HepG2 (cell line): Measurements from ENCODE around the gene CSKMT. TPM values are rescaled to one million over a fixed set of nuclear protein-coding genes. Genes with fewer than 3 reads are reported as not detected.

Experiments
- GTF2F1 ChIP-seq: fragments of 150-350 bp; IDR thresholded peaks from 2 replicates; pipeline ENCODE4 v1.6.1; 2014; ENCODE audit warnings: low read length
- IRX3 ChIP-seq: sonication (generic); formaldehyde crosslinking; IDR thresholded peaks from 2 replicates; pipeline ENCODE4 v1.8.1; 2023; ENCODE audit warnings: mild to moderate bottlenecking, low read depth, missing genetic modification reagents, borderline replicate concordance
- MEF2D ChIP-seq: sonication (generic); formaldehyde crosslinking; IDR thresholded peaks from 2 replicates; pipeline ENCODE4 v1.5.1; 2020; ENCODE audit warnings: mild to moderate bottlenecking, missing genetic modification reagents
- RELA ChIP-seq: sonication (generic); formaldehyde crosslinking; IDR thresholded peaks from 2 replicates; pipeline ENCODE4 v1.4.0; 2020; ENCODE audit warnings: missing genetic modification reagents
- SOX5 ChIP-seq: IDR thresholded peaks from 2 replicates; pipeline ENCODE4 v1.6.1; 2016; ENCODE audit warnings: borderline replicate concordance
- YY1 ChIP-seq: IDR thresholded peaks from 2 replicates; pipeline ENCODE4 v1.6.1; 2011; ENCODE audit warnings: low read length, low read depth, moderate library complexity, mild to moderate bottlenecking; ENCODE audit not compliant: insufficient read depth, insufficient replicate concordance
- ZBTB20 ChIP-seq: sonication (generic); formaldehyde crosslinking; IDR thresholded peaks from 2 replicates; pipeline ENCODE4 v1.8.1; 2023; ENCODE audit warnings: missing genetic modification reagents, low read depth, mild to moderate bottlenecking, borderline replicate concordance
- ZFP37 ChIP-seq: sonication (generic); formaldehyde crosslinking; IDR thresholded peaks from 2 replicates; pipeline ENCODE4 v1.4.0; 2020; ENCODE audit warnings: missing genetic modification reagents, borderline replicate concordance
- ZNF33B ChIP-seq: sonication (generic); formaldehyde crosslinking; IDR thresholded peaks from 2 replicates; pipeline ENCODE4 v1.5.1; 2020; ENCODE audit warnings: mild to moderate bottlenecking, missing genetic modification reagents
- ZNF777 ChIP-seq: sonication (generic); formaldehyde crosslinking; IDR thresholded peaks from 2 replicates; pipeline ENCODE4 v1.4.0; 2020; ENCODE audit warnings: missing genetic modification reagents
- polyA plus RNA-seq, 8 experiments: library from polyadenylated mRNA; depleted of rRNA in 3 of 8; stranded (reverse) in 7 of 8; unstranded in 1 of 8; fragments of >200 nt; fragmentation: Illumina TruSeq in 4 of 8; extraction: Trizol in 4 of 8; gene quantifications; 2 replicates each; pipeline versions ENCODE4 v1.2.1 to v1.2.3, GENCODE V29; 2011 to 2016; ENCODE audit warnings: low read depth in 4 of 8, missing spikeins in 1 of 8, mixed read lengths in 1 of 8; ENCODE audit not compliant: insufficient read depth in 1 of 8
- total RNA-seq, 5 experiments: library from RNA; depleted of rRNA; stranded (reverse); fragments of >200 nt; fragmentation: Illumina TruSeq; extraction: Trizol; gene quantifications; 2 replicates each; pipeline ENCODE4 v1.2.3, GENCODE V29; 2016; ENCODE audit warnings: low read depth in 1 of 5
- TF ChIP-seq, protein P1 (sequence below): IDR thresholded peaks from 2 replicates; pipeline ENCODE4 v1.4.0; 2020; ENCODE audit warnings: mild to moderate bottlenecking, missing genetic modification reagents
- TF ChIP-seq, protein P2 (sequence below): sonication (generic); formaldehyde crosslinking; IDR thresholded peaks from 2 replicates; pipeline ENCODE4 v1.5.0; 2020; ENCODE audit warnings: mild to moderate bottlenecking, missing genetic modification reagents
- TF ChIP-seq, protein P3 (sequence below): sonication (generic); formaldehyde crosslinking; IDR thresholded peaks from 2 replicates; pipeline ENCODE4 v1.4.0; 2020; ENCODE audit warnings: missing genetic modification reagents
- TF ChIP-seq, protein P4 (sequence below): sonication (generic); formaldehyde crosslinking; conservative IDR thresholded peaks from 2 replicates; pipeline ENCODE4 v1.4.0; 2020; ENCODE audit warnings: missing genetic modification reagents
- TF ChIP-seq, protein P5 (sequence below): sonication (generic); formaldehyde crosslinking; IDR thresholded peaks from 2 replicates; pipeline ENCODE4 v1.9.0; 2021; ENCODE audit warnings: missing genetic modification reagents, mild to moderate bottlenecking, borderline replicate concordance
- TF ChIP-seq, protein P6 (sequence below): sonication (generic); formaldehyde crosslinking; IDR thresholded peaks from 2 replicates; pipeline ENCODE4 v1.4.0; 2020; ENCODE audit warnings: mild to moderate bottlenecking, missing genetic modification reagents

Gene CSKMT
- total and polyA plus RNA-seq, 2 of the 13 experiments (the other 11 are each of a cell fraction or from before 2014, with no cell fraction given): 7.6 to 31.8 TPM

DNA sequence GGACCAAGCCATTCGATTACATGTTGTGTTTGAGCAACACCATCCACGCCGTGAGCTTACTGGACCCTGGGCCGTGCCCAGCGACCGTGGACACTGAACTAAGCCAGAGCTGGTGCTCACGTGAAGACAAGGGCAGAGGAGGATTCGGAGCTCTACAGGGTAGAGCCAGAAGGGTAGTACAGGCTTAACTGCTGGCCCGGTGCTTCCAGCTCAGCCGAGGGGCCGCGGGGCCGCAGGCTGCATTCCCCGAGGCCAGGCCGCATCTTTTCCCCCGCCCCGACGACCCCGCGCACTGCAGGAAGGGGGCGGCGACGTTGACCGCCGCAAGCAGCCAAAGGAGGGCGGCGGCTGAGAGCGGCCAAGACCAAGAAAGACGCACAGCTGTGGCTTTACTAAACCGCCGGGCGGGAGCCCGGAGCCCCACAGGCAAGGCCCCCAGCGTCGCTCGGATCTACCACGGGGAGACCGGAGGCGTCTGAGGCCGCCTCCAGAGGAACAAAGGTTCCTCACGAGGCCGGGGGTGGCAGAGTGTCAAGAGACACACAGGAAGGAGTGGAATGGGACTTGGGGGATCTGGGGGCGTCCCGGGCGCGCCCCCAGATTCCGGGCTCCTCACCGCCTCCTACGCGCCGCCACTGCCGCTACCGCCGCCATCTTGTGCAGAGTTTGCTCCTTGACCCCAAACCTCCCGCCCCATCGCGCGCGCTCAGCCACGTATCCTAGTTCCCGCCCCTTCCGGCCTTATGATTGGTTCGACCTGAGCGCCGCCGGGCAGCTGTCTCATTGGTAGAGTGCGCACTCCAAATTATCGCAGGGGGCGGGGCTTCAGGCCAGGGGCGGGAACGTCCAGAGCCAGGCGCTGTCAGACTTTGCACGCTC is 18.9 kb upstream of the CSKMT start, which contains the start of gene GANAB (continued):
- TF ChIP-seq, protein P1, sequence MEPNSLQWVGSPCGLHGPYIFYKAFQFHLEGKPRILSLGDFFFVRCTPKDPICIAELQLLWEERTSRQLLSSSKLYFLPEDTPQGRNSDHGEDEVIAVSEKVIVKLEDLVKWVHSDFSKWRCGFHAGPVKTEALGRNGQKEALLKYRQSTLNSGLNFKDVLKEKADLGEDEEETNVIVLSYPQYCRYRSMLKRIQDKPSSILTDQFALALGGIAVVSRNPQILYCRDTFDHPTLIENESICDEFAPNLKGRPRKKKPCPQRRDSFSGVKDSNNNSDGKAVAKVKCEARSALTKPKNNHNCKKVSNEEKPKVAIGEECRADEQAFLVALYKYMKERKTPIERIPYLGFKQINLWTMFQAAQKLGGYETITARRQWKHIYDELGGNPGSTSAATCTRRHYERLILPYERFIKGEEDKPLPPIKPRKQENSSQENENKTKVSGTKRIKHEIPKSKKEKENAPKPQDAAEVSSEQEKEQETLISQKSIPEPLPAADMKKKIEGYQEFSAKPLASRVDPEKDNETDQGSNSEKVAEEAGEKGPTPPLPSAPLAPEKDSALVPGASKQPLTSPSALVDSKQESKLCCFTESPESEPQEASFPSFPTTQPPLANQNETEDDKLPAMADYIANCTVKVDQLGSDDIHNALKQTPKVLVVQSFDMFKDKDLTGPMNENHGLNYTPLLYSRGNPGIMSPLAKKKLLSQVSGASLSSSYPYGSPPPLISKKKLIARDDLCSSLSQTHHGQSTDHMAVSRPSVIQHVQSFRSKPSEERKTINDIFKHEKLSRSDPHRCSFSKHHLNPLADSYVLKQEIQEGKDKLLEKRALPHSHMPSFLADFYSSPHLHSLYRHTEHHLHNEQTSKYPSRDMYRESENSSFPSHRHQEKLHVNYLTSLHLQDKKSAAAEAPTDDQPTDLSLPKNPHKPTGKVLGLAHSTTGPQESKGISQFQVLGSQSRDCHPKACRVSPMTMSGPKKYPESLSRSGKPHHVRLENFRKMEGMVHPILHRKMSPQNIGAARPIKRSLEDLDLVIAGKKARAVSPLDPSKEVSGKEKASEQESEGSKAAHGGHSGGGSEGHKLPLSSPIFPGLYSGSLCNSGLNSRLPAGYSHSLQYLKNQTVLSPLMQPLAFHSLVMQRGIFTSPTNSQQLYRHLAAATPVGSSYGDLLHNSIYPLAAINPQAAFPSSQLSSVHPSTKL: peak; percentile 29; the same call in 1 of the 2 replicates
- no peak for TF ChIP-seq ZFP37
- TF ChIP-seq GTF2F1: no peak
- peak; percentile 23; the same call in 1 of the 2 replicates for TF ChIP-seq ZBTB20 (CRISPR knock-in tag)
- TF ChIP-seq, protein P2, sequence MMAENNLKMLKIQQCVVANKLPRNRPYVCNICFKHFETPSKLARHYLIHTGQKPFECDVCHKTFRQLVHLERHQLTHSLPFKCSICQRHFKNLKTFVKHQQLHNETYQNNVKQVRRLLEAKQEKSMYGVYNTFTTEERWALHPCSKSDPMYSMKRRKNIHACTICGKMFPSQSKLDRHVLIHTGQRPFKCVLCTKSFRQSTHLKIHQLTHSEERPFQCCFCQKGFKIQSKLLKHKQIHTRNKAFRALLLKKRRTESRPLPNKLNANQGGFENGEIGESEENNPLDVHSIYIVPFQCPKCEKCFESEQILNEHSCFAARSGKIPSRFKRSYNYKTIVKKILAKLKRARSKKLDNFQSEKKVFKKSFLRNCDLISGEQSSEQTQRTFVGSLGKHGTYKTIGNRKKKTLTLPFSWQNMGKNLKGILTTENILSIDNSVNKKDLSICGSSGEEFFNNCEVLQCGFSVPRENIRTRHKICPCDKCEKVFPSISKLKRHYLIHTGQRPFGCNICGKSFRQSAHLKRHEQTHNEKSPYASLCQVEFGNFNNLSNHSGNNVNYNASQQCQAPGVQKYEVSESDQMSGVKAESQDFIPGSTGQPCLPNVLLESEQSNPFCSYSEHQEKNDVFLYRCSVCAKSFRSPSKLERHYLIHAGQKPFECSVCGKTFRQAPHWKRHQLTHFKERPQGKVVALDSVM (CRISPR knock-in tag): 0 out of 2 replicates have a peak, but pooled peaks have one; percentile 10
- TF ChIP-seq, protein P3, sequence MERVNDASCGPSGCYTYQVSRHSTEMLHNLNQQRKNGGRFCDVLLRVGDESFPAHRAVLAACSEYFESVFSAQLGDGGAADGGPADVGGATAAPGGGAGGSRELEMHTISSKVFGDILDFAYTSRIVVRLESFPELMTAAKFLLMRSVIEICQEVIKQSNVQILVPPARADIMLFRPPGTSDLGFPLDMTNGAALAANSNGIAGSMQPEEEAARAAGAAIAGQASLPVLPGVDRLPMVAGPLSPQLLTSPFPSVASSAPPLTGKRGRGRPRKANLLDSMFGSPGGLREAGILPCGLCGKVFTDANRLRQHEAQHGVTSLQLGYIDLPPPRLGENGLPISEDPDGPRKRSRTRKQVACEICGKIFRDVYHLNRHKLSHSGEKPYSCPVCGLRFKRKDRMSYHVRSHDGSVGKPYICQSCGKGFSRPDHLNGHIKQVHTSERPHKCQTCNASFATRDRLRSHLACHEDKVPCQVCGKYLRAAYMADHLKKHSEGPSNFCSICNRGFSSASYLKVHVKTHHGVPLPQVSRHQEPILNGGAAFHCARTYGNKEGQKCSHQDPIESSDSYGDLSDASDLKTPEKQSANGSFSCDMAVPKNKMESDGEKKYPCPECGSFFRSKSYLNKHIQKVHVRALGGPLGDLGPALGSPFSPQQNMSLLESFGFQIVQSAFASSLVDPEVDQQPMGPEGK (CRISPR knock-in tag): no peak; the same call in 1 of the 2 replicates
- TF ChIP-seq ZNF777 (CRISPR knock-in tag): peak; percentile 57; the same call in 1 of the 2 replicates
- TF ChIP-seq IRX3: peak; percentile 67; the same call in 1 of the 2 replicates
- TF ChIP-seq, protein P4, sequence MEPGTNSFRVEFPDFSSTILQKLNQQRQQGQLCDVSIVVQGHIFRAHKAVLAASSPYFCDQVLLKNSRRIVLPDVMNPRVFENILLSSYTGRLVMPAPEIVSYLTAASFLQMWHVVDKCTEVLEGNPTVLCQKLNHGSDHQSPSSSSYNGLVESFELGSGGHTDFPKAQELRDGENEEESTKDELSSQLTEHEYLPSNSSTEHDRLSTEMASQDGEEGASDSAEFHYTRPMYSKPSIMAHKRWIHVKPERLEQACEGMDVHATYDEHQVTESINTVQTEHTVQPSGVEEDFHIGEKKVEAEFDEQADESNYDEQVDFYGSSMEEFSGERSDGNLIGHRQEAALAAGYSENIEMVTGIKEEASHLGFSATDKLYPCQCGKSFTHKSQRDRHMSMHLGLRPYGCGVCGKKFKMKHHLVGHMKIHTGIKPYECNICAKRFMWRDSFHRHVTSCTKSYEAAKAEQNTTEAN (CRISPR knock-in tag): no peak
- no peak for TF ChIP-seq ZNF33B (CRISPR knock-in tag)
- TF ChIP-seq YY1: peak; percentile 98
- TF ChIP-seq, protein P5, sequence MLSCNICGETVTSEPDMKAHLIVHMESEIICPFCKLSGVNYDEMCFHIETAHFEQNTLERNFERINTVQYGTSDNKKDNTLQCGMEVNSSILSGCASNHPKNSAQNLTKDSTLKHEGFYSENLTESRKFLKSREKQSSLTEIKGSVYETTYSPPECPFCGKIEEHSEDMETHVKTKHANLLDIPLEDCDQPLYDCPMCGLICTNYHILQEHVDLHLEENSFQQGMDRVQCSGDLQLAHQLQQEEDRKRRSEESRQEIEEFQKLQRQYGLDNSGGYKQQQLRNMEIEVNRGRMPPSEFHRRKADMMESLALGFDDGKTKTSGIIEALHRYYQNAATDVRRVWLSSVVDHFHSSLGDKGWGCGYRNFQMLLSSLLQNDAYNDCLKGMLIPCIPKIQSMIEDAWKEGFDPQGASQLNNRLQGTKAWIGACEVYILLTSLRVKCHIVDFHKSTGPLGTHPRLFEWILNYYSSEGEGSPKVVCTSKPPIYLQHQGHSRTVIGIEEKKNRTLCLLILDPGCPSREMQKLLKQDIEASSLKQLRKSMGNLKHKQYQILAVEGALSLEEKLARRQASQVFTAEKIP (CRISPR knock-in tag): no peak
- no peak for TF ChIP-seq RELA (CRISPR knock-in tag)
- peak; percentile 34; the same call in 1 of the 2 replicates for TF ChIP-seq SOX5 (CRISPR knock-in tag)
- TF ChIP-seq, protein P6, sequence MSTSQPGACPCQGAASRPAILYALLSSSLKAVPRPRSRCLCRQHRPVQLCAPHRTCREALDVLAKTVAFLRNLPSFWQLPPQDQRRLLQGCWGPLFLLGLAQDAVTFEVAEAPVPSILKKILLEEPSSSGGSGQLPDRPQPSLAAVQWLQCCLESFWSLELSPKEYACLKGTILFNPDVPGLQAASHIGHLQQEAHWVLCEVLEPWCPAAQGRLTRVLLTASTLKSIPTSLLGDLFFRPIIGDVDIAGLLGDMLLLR (CRISPR knock-in tag): no peak
- no peak; the same call in 1 of the 2 replicates for TF ChIP-seq MEF2D
